Stimulated activated CD4-positive, alpha-beta T cell treated with anti-CD3 and anti-CD28 coated beads, Interleukin-15, amount 100 ng/mL, for 1 hour (primary cell): ENCODE measurements around the gene BCL11B.

Experiments used
- DNase-seq, 2 donors: peaks; one replicate each; pipeline ENCODE4 v3.0.0-alpha.2; 2020; ENCODE audit warnings: low read depth in 1 of 2, low spot score in 1 of 2

BCL11B gene

GRCh38 chr14:99271951-99272631, at the start of gene BCL11B:
TSS of gene BCL11B (minus strand) at chr14:99272197. CDS start at chr14:99271218, 979 bp downstream.
- DNase-seq, result peak; percentile 76

GRCh38 chr14:99321236-99321925, 49.4 kb upstream of the BCL11B start:
- no peak for DNase-seq

- DNase-seq, result no peak
Observed at GRCh38 chr14:99320621-99321235, 48.7 kb upstream of the BCL11B start.

GRCh38 chr14:99320105-99320572, 48.1 kb upstream of the BCL11B start:
- peak; percentile 43 to 60 for DNase-seq

- DNase-seq, result no peak
Observed at GRCh38 chr14:99318959-99319295, 46.9 kb upstream of the BCL11B start.

GRCh38 chr14:99318091-99318958, 46.3 kb upstream of the BCL11B start:
- DNase-seq, result no peak

GRCh38 chr14:99317231-99318090, 45.5 kb upstream of the BCL11B start:
- no peak for DNase-seq

GRCh38 chr14:99316281-99317163, 44.5 kb upstream of the BCL11B start:
- DNase-seq, result no peak

GRCh38 chr14:99315197-99315596, 43.2 kb upstream of the BCL11B start:
- DNase-seq, result no peak

GRCh38 chr14:99314623-99315022, 42.6 kb upstream of the BCL11B start:
- DNase-seq, result no peak

- DNase-seq, result no peak
Observed at GRCh38 chr14:99313234-99313633, 41.2 kb upstream of the BCL11B start.

GRCh38 chr14:99312106-99312505, 40.1 kb upstream of the BCL11B start:
- no peak for DNase-seq

GRCh38 chr14:99309220-99309766, 37.3 kb upstream of the BCL11B start:
- no peak for DNase-seq

- no peak for DNase-seq
Observed at GRCh38 chr14:99304208-99304607, 32.2 kb upstream of the BCL11B start.

GRCh38 chr14:99300190-99300589, 28.2 kb upstream of the BCL11B start:
- DNase-seq, result no peak

- no peak for DNase-seq
Observed at GRCh38 chr14:99296517-99296916, 24.5 kb upstream of the BCL11B start.

GRCh38 chr14:99289394-99290189, 17.6 kb upstream of the BCL11B start:
- DNase-seq, result no peak

GRCh38 chr14:99288948-99289347, 17.0 kb upstream of the BCL11B start:
- no peak for DNase-seq
